GM12878 (cell line): ENCODE results near the gene RGL4. TPM values are rescaled to one million over a fixed set of nuclear protein-coding genes. Genes with fewer than 3 reads are reported as not detected.
A peak's percentile ranks its signal among the peaks of the same experiment; 100 is the strongest.

Experiments
- ATAC-seq: fragments of 200-7000 bp; cut with Tn5 transposase; 3 replicates; pipeline ENCODE4 v1.9.1; 2020; ENCODE audit warnings: mild to moderate bottlenecking, moderate library complexity
- BruUV-seq: library from RNA; stranded (reverse); fragments of 400-500 nt; replicated peaks from 2 replicates; lab custom pipeline; 2021; lab: Mats Ljungman, UMichigan
- CTCF ChIA-PET: fragments of 300-600 bp; sonication (Branson Sonifier 250); formaldehyde crosslinking; extraction: SDS; loops from one replicate; lab custom pipeline; 2021; ENCODE audit warnings: inconsistent platforms; lab: Yijun Ruan, JAX
- POLR2A ChIA-PET: fragments of 350-600 bp; formaldehyde crosslinking; extraction: SDS; loops from one replicate; lab custom pipeline; 2021; ENCODE audit warnings: inconsistent platforms; lab: Charles Lee
- RAD21 ChIA-PET: fragments of 300-600 bp; sonication (Branson Sonifier 250); formaldehyde crosslinking; loops from one replicate; lab custom pipeline; 2023; ENCODE audit warnings: antibody characterized with exemption; ENCODE audit not compliant: unreplicated experiment; lab: Charles Lee
- SMC1A ChIA-PET: fragments of 300-600 bp; sonication (Branson Sonifier 250); formaldehyde crosslinking; loops from one replicate; lab custom pipeline; 2023; ENCODE audit not compliant: unreplicated experiment, uncharacterized antibody; lab: Charles Lee
- DNase-seq: peaks from one replicate; pipeline ENCODE4 v3.0.0-alpha.2; 2011; ENCODE audit warnings: low read depth, low spot score
- FAIRE-seq: peaks from 3 replicates; lab custom pipeline; 2011; peaks lifted over from hg19 to GRCh38; lab: Jason Lieb, UNC
- H2AFZ ChIP-seq: 2 replicates; pipeline ENCODE4 v1.6.0; 2011; ENCODE audit warnings: low read depth, low read length, control low read depth; ENCODE audit not compliant: control insufficient read depth
- H3K27ac ChIP-seq: 2 replicates; pipeline ENCODE4 v1.5.1; 2011; ENCODE audit warnings: control low read depth; ENCODE audit not compliant: control insufficient read depth, insufficient read depth
- H3K27me3 ChIP-seq, 2 experiments: replicated peaks in 1 of 2; 2 replicates each; pipeline versions ENCODE4 v1.6.0 to v1.6.1; 2011; ENCODE audit warnings: low read length in 1 of 2; ENCODE audit not compliant: control insufficient read depth in 2 of 2, insufficient read depth in 2 of 2
- H3K36me3 ChIP-seq, 2 experiments: 2 replicates each; pipeline ENCODE4 v1.5.1; 2011; ENCODE audit warnings: low read length in 1 of 2; ENCODE audit not compliant: control insufficient read depth in 2 of 2, insufficient read depth in 2 of 2
- H3K4me1 ChIP-seq: 2 replicates; pipeline ENCODE4 v1.6.1; 2011; ENCODE audit warnings: mild to moderate bottlenecking, low read length, moderate library complexity, mixed read lengths; ENCODE audit not compliant: control insufficient read depth, insufficient read depth
- H3K4me2 ChIP-seq: 2 replicates; pipeline ENCODE4 v1.6.0; 2011; ENCODE audit warnings: control low read depth; ENCODE audit not compliant: control insufficient read depth, insufficient read depth
- H3K4me3 ChIP-seq: fragments of 200-600 bp; sonication (generic); 2 replicates; pipeline ENCODE4 v1.5.1; 2016
- H3K79me2 ChIP-seq: 2 replicates; pipeline ENCODE4 v1.6.0; 2011; ENCODE audit warnings: low read length; ENCODE audit not compliant: control insufficient read depth, insufficient read depth
- H3K9ac ChIP-seq: 2 replicates; pipeline ENCODE4 v1.8.0; 2011; ENCODE audit warnings: low read length, control low read depth, mixed read lengths; ENCODE audit not compliant: control insufficient read depth, insufficient read depth
- H3K9me3 ChIP-seq: replicated peaks from 3 replicates; pipeline ENCODE4 v1.5.1; 2011; ENCODE audit warnings: mild to moderate bottlenecking, low read length; ENCODE audit not compliant: control insufficient read depth, insufficient read depth
- H4K20me1 ChIP-seq: 2 replicates; pipeline ENCODE4 v1.6.0; 2011; ENCODE audit not compliant: control insufficient read depth, insufficient read depth
- CREB1 ChIP-seq: IDR thresholded peaks from 2 replicates; pipeline ENCODE4 v1.6.1; 2012; ENCODE audit warnings: low read depth, mild to moderate bottlenecking, inconsistent platforms
- IKZF2 ChIP-seq, 2 experiments: fragments of 450-650 bp; IDR thresholded peaks; 2 replicates each; pipeline ENCODE4 v1.6.1; 2017; ENCODE audit warnings: mild to moderate bottlenecking in 2 of 2, moderate library complexity in 2 of 2
- IRF4 ChIP-seq: IDR thresholded peaks from 2 replicates; pipeline ENCODE4 v1.6.1; 2011; ENCODE audit warnings: low read depth, low read length
- KDM1A ChIP-seq: fragments of 200-600 bp; sonication (generic); IDR thresholded peaks from 2 replicates; pipeline ENCODE4 v1.6.1; 2016; ENCODE audit warnings: borderline replicate concordance
- NRF1 ChIP-seq: conservative IDR thresholded peaks from 2 replicates; pipeline ENCODE4 v1.6.1; 2011; ENCODE audit warnings: mild to moderate bottlenecking, low read depth, low read length, improper control_type of control experiment
- ZZZ3 ChIP-seq: IDR thresholded peaks from 2 replicates; pipeline ENCODE4 v1.6.1; 2011; ENCODE audit warnings: low read depth; ENCODE audit not compliant: control insufficient read depth, insufficient read length
- WGBS: methylation state at CpG from one replicate; pipeline ENCODE4 v1.1.6; 2016; ENCODE audit warnings: low lambda C conversion rate; ENCODE audit not compliant: insufficient replicate concordance, insufficient coverage; ENCODE audit errors: missing lambda C conversion rate; 5-methylcytosine and 5-hydroxymethylcytosine counted together
- in situ Hi-C: fragments of 300-500 bp; cut with MboI; formaldehyde crosslinking; loops from 9 replicates; pipeline ENCODE4 v1.14.3; 2018; ENCODE audit warnings: mixed read lengths
- intact Hi-C: fragments of 100-400 bp; cut with micrococcal nuclease; formaldehyde crosslinking; loops from one replicate; pipeline ENCODE4 v1.14.2; 2022; ENCODE audit not compliant: unreplicated experiment
- polyA plus RNA-seq, 11 experiments: library from polyadenylated mRNA; depleted of rRNA in 4 of 11; unstranded in 6 of 11; stranded (reverse) in 5 of 11; fragments of >200 nt; fragmentation: Nextera tagmentation in 4 of 11; fragmentation: Illumina TruSeq in 1 of 11; extraction: Ambion mirVana in 4 of 11; extraction: Trizol in 1 of 11; gene quantifications; 1 replicate in 1 of 11; 2 replicates in 10 of 11; pipeline versions ENCODE4 v1.2.1 to v1.2.3, GENCODE V29; 2011 to 2016; ENCODE audit warnings: inconsistent platforms in 2 of 11, missing spikeins in 2 of 11, low read depth in 1 of 11
- total RNA-seq, 4 experiments: library from RNA; depleted of rRNA in 3 of 4; stranded (reverse); fragments of >200 nt in 3 of 4; fragmentation: Illumina TruSeq in 1 of 4; extraction: Trizol in 1 of 4; gene quantifications; 2 replicates each; pipeline versions ENCODE4 v1.2.1 to v1.2.3, GENCODE V29; 2013 to 2021
- TF ChIP-seq, protein P1 (sequence below): fragments of 450-650 bp; IDR thresholded peaks from 2 replicates; pipeline ENCODE4 v1.6.1; 2016; ENCODE audit warnings: mild to moderate bottlenecking
- TF ChIP-seq, protein P2 (sequence below): fragments of 450-650 bp; conservative IDR thresholded peaks from 2 replicates; pipeline ENCODE4 v1.6.1; 2017; ENCODE audit warnings: mild to moderate bottlenecking, moderate library complexity

RGL4 gene
- total and polyA plus RNA-seq, 10 of the 15 experiments (the other 5 are each of a cell fraction or from before 2014, with no cell fraction given): 1.4 to 9.0 (median 2.0) TPM; not detected in 1

GRCh38 chr22:23677701-23677995 is 13.2 kb upstream of the RGL4 start:
- no peaks in the 10 kb centered on the region for H3K27me3 ChIP-seq
- no peak for FAIRE-seq
- ChIA-PET SMC1A (no interaction called here), POLR2A (interaction anchor here (1.5 kb wide), 1 partner anchor 9 kb away, joined by 4 read pairs; no protein-coding TSS in a partner anchor)
- no peak overlapping the region for H3K4me2 ChIP-seq
- no peaks in the 10 kb centered on the region for H3K79me2 ChIP-seq
- H3K4me3 ChIP-seq: no peak overlapping the region
- DNase-seq: no peak
- peaks cover 1 to 4% of the 10 kb centered on the region in 2 experiments; a peak in 2 of 4 replicates for H3K36me3 ChIP-seq
- no peaks in the 10 kb centered on the region for H3K4me1 ChIP-seq
- no peak for TF ChIP-seq IRF4
- TF ChIP-seq CREB1: no peak
- TF ChIP-seq, protein P1, sequence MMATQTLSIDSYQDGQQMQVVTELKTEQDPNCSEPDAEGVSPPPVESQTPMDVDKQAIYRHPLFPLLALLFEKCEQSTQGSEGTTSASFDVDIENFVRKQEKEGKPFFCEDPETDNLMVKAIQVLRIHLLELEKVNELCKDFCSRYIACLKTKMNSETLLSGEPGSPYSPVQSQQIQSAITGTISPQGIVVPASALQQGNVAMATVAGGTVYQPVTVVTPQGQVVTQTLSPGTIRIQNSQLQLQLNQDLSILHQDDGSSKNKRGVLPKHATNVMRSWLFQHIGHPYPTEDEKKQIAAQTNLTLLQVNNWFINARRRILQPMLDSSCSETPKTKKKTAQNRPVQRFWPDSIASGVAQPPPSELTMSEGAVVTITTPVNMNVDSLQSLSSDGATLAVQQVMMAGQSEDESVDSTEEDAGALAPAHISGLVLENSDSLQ: no peak
- no peak for TF ChIP-seq ZZZ3
- TF ChIP-seq, protein P2, sequence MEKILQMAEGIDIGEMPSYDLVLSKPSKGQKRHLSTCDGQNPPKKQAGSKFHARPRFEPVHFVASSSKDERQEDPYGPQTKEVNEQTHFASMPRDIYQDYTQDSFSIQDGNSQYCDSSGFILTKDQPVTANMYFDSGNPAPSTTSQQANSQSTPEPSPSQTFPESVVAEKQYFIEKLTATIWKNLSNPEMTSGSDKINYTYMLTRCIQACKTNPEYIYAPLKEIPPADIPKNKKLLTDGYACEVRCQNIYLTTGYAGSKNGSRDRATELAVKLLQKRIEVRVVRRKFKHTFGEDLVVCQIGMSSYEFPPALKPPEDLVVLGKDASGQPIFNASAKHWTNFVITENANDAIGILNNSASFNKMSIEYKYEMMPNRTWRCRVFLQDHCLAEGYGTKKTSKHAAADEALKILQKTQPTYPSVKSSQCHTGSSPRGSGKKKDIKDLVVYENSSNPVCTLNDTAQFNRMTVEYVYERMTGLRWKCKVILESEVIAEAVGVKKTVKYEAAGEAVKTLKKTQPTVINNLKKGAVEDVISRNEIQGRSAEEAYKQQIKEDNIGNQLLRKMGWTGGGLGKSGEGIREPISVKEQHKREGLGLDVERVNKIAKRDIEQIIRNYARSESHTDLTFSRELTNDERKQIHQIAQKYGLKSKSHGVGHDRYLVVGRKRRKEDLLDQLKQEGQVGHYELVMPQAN: no peak
- TF ChIP-seq IKZF2 (IDR thresholded peaks at IDR 0.05): no peak
- no peak for TF ChIP-seq NRF1
- TF ChIP-seq KDM1A: no peak
- TF ChIP-seq, all 136 proteins: peak for 0
- no peak for ATAC-seq
- H3K9ac ChIP-seq: no peak overlapping the region
- no peak overlapping the region for H2AFZ ChIP-seq
- H3K27ac ChIP-seq: no peak overlapping the region
- in situ Hi-C loops: no loop called here
- ChIA-PET CTCF (no interaction called here), RAD21 (no interaction called here)
- intact Hi-C loops: no loop called here
- TSS peak; percentile 28 for BruUV-seq
- 96% methylated on average over 6 of the region's 6 CpGs for WGBS
- no peaks in the 10 kb centered on the region for H3K9me3 ChIP-seq
- no peaks in the 10 kb centered on the region for H4K20me1 ChIP-seq
